ENCODE measurements around the gene CIART.
"Not testable (repeated sequence)": the region's sequence is repeated elsewhere in the genome, so short reads cannot be mapped to it uniquely, and the experiment has no call there.

The CIART gene

GRCh38 chr1:150262388-150263320, 19.7 kb upstream of the CIART start:
- DNase-seq = no peak

- DNase-seq = no peak
These were observed 18.8 kb upstream of the CIART start for GRCh38 chr1:150263549-150263948.

DNA sequence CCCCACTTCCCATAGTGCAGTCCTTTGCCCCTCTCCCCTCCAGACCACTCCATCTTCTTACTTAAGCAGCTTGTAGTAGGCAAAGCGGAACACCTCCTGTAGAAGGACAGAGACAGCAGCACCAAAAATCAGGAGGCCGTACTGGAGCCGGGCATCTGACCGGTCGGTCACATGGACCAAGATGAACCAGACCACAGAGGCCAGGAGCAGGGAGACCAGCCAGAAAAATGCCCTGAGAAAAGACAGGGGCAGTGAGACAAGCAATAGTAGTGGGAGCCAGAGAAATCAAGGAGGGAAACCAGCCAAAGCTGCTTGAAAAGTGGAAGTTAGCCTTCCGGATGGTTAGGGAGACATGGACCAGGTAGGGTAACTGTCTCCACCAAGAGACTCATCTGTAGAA, 14.5 kb upstream of the CIART start:
- DNase-seq = no peak

DNA sequence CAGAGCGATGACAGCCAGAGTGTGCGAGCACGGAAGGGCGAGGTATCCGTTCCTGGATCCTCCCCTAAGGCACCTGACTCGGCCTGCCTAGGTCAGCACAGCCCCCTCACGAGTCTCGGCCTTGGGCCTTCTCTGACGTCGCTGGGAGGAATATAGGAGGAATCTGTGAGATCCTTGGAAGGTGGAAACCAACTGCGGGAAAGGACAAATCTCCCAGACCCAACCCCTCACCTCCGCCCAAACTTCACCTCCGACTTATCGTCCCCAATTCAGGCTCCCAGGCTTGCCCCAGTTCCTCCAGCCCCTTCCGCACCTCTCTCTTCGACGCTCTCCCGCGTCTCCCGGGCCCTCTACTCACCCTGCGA, 14.0 kb upstream of the CIART start:
- peak; percentile 33 for DNase-seq

- peak; percentile 88 for DNase-seq
These were observed 13.5 kb upstream of the CIART start, which contains the start of gene APH1A for GRCh38 chr1:150268705-150269403. TSS of gene APH1A (minus strand) at chr1:150269016. CDS start at chr1:150268810, 206 bp downstream.

GRCh38 chr1:150269451-150269850, 12.9 kb upstream of the CIART start:
- DNase-seq = no peak

GRCh38 chr1:150271291-150271959, 10.9 kb upstream of the CIART start:
- DNase-seq = no peak

DNA sequence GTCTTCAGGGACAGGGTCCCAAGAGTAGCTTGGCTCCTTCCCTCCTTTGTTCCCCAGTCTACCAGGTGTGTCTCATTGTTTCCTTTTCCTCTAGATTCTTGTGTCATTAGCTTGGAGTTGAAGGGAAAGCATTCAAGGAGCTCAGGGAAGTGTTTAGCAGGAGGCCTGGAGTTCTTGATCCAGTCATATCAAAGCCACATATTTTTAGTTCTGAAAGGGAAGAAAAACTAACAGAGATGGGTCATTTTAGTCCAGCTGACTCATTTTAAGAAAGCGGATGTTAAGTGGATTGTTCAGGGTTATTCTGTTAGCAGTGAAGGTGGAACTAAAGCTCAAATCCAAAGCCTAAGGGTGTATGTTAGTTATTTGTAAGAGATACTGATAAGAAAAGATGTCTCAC, 9.0 kb upstream of the CIART start:
- no peak for DNase-seq

- DNase-seq = no peak
These were observed 2.1 kb upstream of the CIART start for GRCh38 chr1:150280138-150280707.

DNA sequence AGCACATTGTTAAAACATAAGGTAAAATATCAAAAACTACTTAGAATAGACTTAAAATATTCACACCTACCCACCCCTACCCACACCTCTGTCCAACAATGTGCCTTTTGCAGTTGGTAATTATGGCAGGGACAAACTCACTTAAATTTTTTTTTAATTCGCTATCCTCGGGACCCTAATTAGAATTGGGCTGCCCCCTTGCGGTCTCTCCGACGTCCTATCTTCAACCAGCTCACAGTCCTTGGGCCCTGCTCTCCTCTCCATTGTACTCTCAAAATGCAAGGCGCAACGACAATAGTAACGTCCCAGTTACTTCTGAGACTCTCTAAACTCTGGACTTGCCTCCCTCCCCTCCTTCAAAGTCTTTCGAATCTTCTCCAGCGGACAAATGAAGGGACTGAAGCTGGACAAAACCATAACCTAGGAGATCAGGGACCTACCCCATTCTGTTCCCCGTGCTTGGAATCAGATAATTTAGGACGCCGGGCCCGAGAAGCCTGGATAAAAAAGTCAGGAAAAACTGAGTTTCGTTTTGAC, 1.1 kb upstream of the CIART start:
- peak; percentile 56 for DNase-seq

GRCh38 chr1:150282558-150282958, 204 bp downstream of the CIART start:
- DNase-seq = no peak

DNA sequence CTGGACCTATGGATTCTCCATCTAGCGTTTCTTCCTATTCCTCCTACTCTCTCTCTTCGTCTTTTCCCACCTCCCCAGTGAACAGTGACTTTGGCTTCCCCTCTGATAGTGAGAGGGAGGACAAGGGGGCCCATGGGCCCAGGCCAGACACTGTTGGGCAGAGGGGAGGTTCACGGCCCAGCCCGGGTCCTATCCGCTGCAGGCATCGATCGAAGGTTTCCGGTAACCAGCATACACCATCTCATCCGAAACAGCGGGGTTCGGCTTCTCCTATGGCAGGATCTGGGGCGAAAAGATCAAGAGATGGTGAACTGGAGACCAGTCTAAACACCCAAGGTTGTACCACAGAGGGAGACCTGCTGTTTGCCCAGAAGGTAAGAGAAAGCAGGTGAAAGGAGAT, 906 bp downstream of the CIART start:
- DNase-seq = no peak

DNA sequence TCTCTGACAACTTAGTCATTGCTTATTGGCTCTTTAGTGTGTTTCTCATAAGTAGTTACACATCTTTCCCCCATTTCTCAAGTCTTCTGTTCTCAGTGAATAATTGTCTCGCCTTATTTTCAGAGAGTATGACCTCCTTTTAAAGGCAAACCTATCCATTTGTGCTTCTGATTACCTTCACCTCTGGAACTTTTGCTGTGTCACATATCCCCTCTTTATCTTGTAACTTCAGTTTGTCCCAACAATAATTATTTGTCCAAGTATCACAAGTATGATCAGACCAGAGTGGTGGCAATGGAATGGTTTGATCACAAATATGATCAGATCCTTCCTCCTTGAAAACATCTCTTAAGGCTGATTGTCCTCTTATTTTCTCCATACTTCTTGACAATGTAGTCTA, 6.0 kb downstream of the CIART start:
- DNase-seq = no peak

DNA sequence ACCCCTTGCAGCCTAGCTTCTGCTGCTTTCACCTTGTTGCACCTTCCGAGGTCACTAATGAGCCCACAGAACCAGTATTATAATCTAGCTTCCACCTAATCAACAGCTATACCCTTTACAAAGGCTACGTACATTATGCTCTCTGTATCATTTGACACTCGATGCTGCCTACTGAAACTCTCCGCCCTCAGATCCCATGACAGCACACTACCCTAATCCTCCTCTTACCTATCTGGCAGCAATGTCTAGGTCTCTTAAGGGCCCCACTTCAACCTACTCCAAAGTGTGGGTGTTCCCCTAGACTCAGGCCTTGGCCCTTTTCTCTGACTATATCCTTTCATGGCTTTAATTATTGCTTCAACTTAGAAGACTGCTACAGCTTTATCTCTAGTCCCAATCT, 6.5 kb downstream of the CIART start:
- DNase-seq = no peak

- DNase-seq = peak; percentile 81
These were observed 11.3 kb downstream of the CIART start, which contains the start of gene MRPS21 for GRCh38 chr1:150293433-150294253. TSS of gene MRPS21 (plus strand) at chr1:150293861. CDS start at chr1:150294367, 506 bp downstream.

- no peak for DNase-seq
These were observed 13.1 kb downstream of the CIART start for GRCh38 chr1:150295476-150295875.

GRCh38 chr1:150299716-150300115, 17.4 kb downstream of the CIART start:
- no peak for DNase-seq

GRCh38 chr1:150302338-150302737, 20.0 kb downstream of the CIART start:
- DNase-seq = no peak

GRCh38 chr1:150302902-150303301, 20.5 kb downstream of the CIART start:
- no peak for DNase-seq

DNA sequence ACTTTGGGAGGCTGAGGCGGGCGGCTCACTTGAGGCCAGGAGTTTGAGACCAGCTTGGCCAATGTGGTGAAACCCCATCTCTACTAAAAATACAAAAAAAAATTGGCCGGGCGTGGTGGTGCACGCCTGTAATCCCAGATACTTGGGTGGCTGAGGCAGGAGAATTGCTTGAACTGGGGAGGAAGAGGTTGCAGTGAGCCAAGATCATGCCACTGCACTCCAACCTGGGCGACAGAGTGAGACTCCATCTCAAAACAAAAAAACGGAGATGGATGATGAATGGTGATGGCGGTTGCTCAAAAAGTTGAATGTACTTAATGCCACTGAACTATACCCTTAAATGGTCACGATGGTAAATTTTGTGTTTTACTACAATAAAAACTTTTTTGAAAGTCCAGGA, 26.2 kb downstream of the CIART start:
- not testable (repeated sequence) for DNase-seq

GRCh38 chr1:150309758-150310508, 27.6 kb downstream of the CIART start:
- DNase-seq = no peak

Data from stimulated activated CD4-positive, alpha-beta T cell treated with anti-CD3 and anti-CD28 coated beads, Interleukin-12 subunit alpha, Interleukin-12 subunit beta, amount 100 ng/mL, for 4 hours (primary cell).